SU-DHL-6 (cell line): Measurements from ENCODE around the gene ANKFY1.

Experiments
- H2AFZ ChIP-seq: fragments of 200-600 bp; sonication (generic); 2 replicates; pipeline ENCODE4 v1.6.1; 2014; ENCODE audit warnings: low read depth, mild to moderate bottlenecking, moderate library complexity, mixed read lengths, antibody characterized with exemption, low read length; ENCODE audit not compliant: severe bottlenecking
- H3F3A ChIP-seq: fragments of 200-600 bp; shearing (Covaris generic); 2 replicates; pipeline ENCODE4 v1.6.0; 2016; ENCODE audit warnings: antibody characterized with exemption, mild to moderate bottlenecking; ENCODE audit not compliant: insufficient read depth
- H3K27ac ChIP-seq: fragments of 200-600 bp; sonication (generic); 2 replicates; pipeline ENCODE4 v1.5.1; 2016; ENCODE audit warnings: low read depth, mild to moderate bottlenecking, low read length, moderate library complexity, mixed read lengths
- H3K27me3 ChIP-seq: fragments of 200-600 bp; sonication (generic), shearing (Covaris generic); 2 replicates; pipeline ENCODE4 v1.6.0; 2014; ENCODE audit warnings: mild to moderate bottlenecking, low read length
- H3K36me3 ChIP-seq: fragments of 200-600 bp; sonication (generic); 2 replicates; pipeline ENCODE4 v1.6.1; 2014; ENCODE audit warnings: mild to moderate bottlenecking, low read length, mixed read lengths
- H3K4me2 ChIP-seq: fragments of 300-600, 200-600 bp; shearing (Covaris generic), sonication (generic); 2 replicates; pipeline ENCODE4 v1.6.0; 2014; ENCODE audit warnings: low read length, low read depth, mild to moderate bottlenecking; ENCODE audit not compliant: poor library complexity, severe bottlenecking
- H3K4me3 ChIP-seq: fragments of 200-600 bp; sonication (generic); 2 replicates; pipeline ENCODE4 v1.5.1; 2014; ENCODE audit warnings: antibody characterized with exemption, low read length, mild to moderate bottlenecking, mixed read lengths; ENCODE audit not compliant: insufficient read depth, poor library complexity, severe bottlenecking
- H3K79me2 ChIP-seq: fragments of 200-600 bp; sonication (generic); 2 replicates; pipeline ENCODE4 v1.6.1; 2014; ENCODE audit warnings: mild to moderate bottlenecking, low read length, moderate library complexity; ENCODE audit not compliant: insufficient read depth
- H3K9ac ChIP-seq: fragments of 200-600 bp; sonication (generic); 2 replicates; pipeline ENCODE4 v1.7.0; 2014; ENCODE audit warnings: mild to moderate bottlenecking, low read length
- H3K9me2 ChIP-seq: fragments of 200-600 bp; sonication (generic); replicated peaks from 2 replicates; pipeline ENCODE4 v1.6.1; 2014; ENCODE audit warnings: low read length; ENCODE audit not compliant: insufficient read depth
- H3K9me3 ChIP-seq: fragments of 200-600 bp; sonication (generic); 2 replicates; pipeline ENCODE4 v1.6.1; 2014; ENCODE audit warnings: low read length, mixed read lengths; ENCODE audit not compliant: insufficient read depth
- H4K20me1 ChIP-seq: fragments of 200-600 bp; sonication (generic); 2 replicates; pipeline ENCODE4 v1.6.1; 2014; ENCODE audit warnings: low read depth, mild to moderate bottlenecking, antibody characterized with exemption, low read length, moderate library complexity, mixed read lengths
- EZH2phosphoT487 ChIP-seq: fragments of 200-600 bp; sonication (generic), shearing (Covaris generic); conservative IDR thresholded peaks from 2 replicates; pipeline ENCODE4 v1.6.1; 2018; ENCODE audit warnings: mild to moderate bottlenecking, antibody characterized with exemption, low read length, moderate library complexity, mixed read lengths
- TF ChIP-seq, protein P1 (sequence below): fragments of 200-600 bp; sonication (generic); IDR thresholded peaks from one replicate; pipeline ENCODE4 v1.5.1; 2017; ENCODE audit warnings: antibody characterized with exemption, mild to moderate bottlenecking, low read length, moderate library complexity; ENCODE audit not compliant: insufficient read depth, poor library complexity, severe bottlenecking

Gene ANKFY1

GRCh38 chr17:4166419-4166818 is 97.4 kb downstream of the ANKFY1 start:
- TF ChIP-seq EZH2phosphoT487, result no peak
- Histone ChIP-seq H3K27me3 (no peaks in the 10 kb centered on the region), H3K4me2 (no peak overlapping the region), H3K9me3 (no peaks in the 10 kb centered on the region), H3K36me3 (no peaks in the 10 kb centered on the region), H2AFZ (no peak overlapping the region), H3K9me2 (no peaks in the 10 kb centered on the region), H4K20me1 (no peaks in the 10 kb centered on the region), H3K27ac (no peak overlapping the region), H3K4me3 (no peak overlapping the region), H3K79me2 (no peaks in the 10 kb centered on the region), H3F3A (0 out of 2 replicates have a peak, but pooled peaks cover 4% of the 10 kb centered on the region), H3K9ac (no peak overlapping the region)

DNA sequence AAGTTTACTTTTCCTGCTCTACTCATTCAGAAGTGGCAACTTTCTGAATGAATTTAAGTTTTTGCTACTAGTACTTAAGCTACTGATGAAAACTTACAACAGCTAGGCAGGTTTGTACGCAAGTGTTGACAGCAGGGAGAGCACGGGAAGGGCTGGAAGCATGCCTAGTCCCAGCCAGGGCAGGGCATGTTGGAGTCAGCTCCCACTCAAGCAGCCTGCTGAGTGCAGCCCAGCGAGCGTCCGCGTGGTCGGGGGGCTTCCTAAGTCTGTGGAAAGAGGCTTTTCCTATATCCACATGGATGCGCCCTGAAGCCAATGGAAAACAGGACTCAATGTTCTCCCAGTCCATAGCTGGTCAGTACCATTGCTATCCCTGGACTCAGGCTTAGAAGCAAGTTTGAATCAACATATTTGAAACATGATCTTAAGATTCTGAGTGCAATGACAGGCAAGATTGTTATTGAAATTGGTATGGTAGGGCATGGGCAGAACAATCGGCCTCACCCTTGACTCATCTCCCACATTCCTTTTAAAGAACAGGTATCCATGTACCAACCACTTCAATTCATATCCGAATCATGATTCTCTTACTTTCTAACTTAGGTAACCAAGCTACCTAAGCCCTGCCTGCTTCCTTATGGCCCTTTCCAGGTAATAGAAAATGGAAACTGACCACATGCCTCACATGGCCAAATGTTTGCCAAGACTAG is 98.3 kb downstream of the ANKFY1 start:
- Histone ChIP-seq H2AFZ (no peak overlapping the region), H3K9me2 (no peaks in the 10 kb centered on the region), H3K9ac (no peak overlapping the region), H3K79me2 (no peaks in the 10 kb centered on the region), H3K9me3 (no peaks in the 10 kb centered on the region), H4K20me1 (no peaks in the 10 kb centered on the region), H3K27me3 (no peaks in the 10 kb centered on the region), H3K4me2 (no peak overlapping the region), H3K4me3 (no peak overlapping the region), H3F3A (0 out of 2 replicates have a peak, but pooled peaks cover 4% of the 10 kb centered on the region), H3K27ac (no peak overlapping the region), H3K36me3 (no peaks in the 10 kb centered on the region)
- no peak for TF ChIP-seq EZH2phosphoT487
- TF ChIP-seq, protein P1, sequence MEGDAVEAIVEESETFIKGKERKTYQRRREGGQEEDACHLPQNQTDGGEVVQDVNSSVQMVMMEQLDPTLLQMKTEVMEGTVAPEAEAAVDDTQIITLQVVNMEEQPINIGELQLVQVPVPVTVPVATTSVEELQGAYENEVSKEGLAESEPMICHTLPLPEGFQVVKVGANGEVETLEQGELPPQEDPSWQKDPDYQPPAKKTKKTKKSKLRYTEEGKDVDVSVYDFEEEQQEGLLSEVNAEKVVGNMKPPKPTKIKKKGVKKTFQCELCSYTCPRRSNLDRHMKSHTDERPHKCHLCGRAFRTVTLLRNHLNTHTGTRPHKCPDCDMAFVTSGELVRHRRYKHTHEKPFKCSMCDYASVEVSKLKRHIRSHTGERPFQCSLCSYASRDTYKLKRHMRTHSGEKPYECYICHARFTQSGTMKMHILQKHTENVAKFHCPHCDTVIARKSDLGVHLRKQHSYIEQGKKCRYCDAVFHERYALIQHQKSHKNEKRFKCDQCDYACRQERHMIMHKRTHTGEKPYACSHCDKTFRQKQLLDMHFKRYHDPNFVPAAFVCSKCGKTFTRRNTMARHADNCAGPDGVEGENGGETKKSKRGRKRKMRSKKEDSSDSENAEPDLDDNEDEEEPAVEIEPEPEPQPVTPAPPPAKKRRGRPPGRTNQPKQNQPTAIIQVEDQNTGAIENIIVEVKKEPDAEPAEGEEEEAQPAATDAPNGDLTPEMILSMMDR, result no peak

- H3F3A ChIP-seq, result 0 out of 2 replicates have a peak, but pooled peaks cover 4% of the 10 kb centered on the region
- H3K4me3 ChIP-seq, result no peak overlapping the region
- H3K4me2 ChIP-seq, result no peak overlapping the region
- H4K20me1 ChIP-seq, result no peaks in the 10 kb centered on the region
- H3K36me3 ChIP-seq, result no peaks in the 10 kb centered on the region
- no peak for TF ChIP-seq EZH2phosphoT487
- TF ChIP-seq, protein P1, result no peak
- H3K9ac ChIP-seq, result no peak overlapping the region
- no peak overlapping the region for H3K27ac ChIP-seq
- H2AFZ ChIP-seq, result no peak overlapping the region
- H3K79me2 ChIP-seq, result no peaks in the 10 kb centered on the region
- H3K27me3 ChIP-seq, result no peaks in the 10 kb centered on the region
- no peaks in the 10 kb centered on the region for H3K9me2 ChIP-seq
- H3K9me3 ChIP-seq, result no peaks in the 10 kb centered on the region
Observed at GRCh38 chr17:4163951-4164350, 99.8 kb downstream of the ANKFY1 start.

DNA sequence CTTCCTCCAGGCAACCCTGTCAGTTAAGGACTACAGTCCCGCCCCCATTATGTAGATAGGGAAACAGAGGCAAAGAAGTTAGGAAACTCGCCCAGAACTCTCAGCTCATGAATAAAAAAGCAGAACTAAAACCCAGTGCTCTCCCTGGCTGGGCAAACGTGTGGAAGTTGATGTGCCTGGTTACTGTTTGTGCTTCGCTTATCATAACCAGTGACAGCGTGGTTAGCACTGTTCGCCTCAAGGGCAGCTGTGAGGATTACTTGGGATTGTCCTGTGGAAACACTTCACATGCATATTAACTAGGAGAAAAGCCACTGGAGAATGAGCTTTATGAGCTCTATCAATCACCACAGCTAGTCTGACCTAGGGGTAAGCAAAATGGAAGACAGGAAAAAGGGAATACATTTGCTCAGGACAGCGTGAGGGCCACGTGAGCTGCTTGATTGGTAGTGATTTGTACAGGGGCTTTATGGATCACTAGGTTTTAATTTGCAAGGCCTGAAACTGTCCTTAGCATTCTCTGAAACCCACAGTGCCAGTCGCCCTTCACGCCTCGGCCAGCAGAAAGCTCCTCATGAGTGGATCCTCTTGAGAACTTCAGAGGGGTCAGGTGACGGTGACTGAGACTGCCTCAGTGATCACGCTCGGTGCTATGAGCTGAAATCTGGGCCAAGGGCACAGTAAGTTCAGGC is 100.9 kb downstream of the ANKFY1 start:
- Histone ChIP-seq H3K4me2 (no peak overlapping the region), H3K79me2 (no peaks in the 10 kb centered on the region), H3K36me3 (no peaks in the 10 kb centered on the region), H3K9me2 (no peaks in the 10 kb centered on the region), H4K20me1 (no peaks in the 10 kb centered on the region), H3K9ac (no peak overlapping the region), H3K4me3 (no peak overlapping the region), H2AFZ (no peak overlapping the region), H3K27ac (no peak overlapping the region), H3F3A (0 out of 2 replicates have a peak, but pooled peaks cover 4% of the 10 kb centered on the region), H3K27me3 (no peaks in the 10 kb centered on the region), H3K9me3 (no peaks in the 10 kb centered on the region)
- no peak for TF ChIP-seq EZH2phosphoT487
- TF ChIP-seq, protein P1, result no peak
